ENCODE data around the gene DNAJC3.
A peak's percentile ranks its signal among the peaks of the same experiment; 100 is the strongest.
"Not testable (repeated sequence)": the region's sequence is repeated elsewhere in the genome, so short reads cannot be mapped to it uniquely, and the experiment has no call there.

The DNAJC3 gene

GRCh38 chr13:95781940-95782339, 105.0 kb downstream of the DNAJC3 start:
- not testable (repeated sequence) for DNase-seq

- DNase-seq, result no peak
These were observed 106.8 kb downstream of the DNAJC3 start for GRCh38 chr13:95783747-95784146.

DNA sequence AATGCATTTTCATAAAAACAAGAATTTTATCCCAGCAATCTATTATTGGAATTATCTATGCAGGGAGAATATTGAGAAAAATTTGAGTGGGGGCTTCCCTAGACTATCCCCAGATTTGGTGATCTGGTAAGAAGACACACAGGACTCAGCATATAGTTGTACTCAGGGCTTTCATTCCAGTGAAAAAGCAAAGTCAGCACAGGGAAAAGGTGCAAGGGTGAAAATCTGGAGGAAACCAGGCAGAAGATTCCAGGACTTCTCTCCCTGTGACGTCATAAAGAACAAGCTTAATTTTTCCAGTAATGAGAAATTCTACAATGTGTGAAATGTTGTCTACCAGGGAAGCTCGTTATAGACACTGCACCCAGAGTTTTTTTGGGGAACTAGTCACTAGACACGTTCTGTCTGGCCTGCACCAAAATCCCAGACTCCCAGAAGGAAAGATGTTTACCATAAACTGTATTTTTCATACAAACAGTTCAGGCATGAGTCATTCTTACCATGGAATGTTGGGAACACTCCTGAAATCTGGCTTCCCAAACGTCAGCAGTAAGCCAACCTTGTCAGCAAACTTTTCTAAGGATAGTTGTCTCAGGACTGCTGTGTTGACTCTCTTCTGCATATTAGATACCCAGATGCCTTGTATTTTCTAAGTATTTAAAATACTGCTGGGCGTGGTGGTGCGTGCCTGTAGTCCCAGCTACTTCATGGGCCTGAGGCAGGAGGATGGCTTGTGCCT, 107.4 kb downstream of the DNAJC3 start:
- DNase-seq, result no peak

DNA sequence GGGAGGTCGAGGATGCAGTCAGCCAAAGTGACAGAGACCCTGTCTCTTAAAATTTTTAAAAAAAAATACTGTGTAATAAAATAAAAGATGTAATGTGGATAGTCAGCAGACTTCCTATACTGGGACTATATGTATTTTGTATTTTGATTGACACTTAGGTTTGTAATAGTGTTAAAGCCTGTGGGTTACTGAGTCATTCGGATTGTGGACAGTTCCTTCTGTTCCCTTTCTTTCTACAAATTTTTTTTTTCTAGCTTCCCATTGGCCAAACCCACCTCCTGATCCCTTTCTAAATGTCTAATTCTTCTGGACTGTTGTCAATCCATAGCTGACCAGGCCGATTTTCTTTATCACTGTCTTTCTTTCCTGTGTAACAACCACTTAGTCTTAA, 108.0 kb downstream of the DNAJC3 start:
- DNase-seq, result peak in 2 of 4 experiments; percentile 13 to 28

GRCh38 chr13:95787356-95788099, 110.6 kb downstream of the DNAJC3 start:
- DNase-seq, result no peak

- no peak for DNase-seq
These were observed 111.1 kb downstream of the DNAJC3 start for GRCh38 chr13:95788100-95788463.

DNA sequence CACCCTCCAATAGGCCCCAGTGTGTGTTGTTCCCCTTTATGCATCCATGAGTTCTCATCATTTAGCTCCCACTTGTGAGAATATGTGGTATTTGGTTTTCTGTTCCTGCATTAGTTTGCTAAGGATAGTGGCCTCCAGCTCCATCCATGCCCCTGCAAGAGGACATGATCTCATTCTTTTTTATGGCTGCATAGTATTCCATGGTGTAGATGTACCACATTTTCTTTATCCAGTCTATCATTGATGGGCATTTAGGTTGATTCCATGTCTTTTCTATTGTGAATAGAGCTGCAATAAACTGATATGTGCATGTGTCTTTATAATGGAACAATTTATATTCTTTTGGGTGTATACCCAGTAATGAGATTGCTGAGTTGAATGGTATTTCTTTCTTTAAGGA, 112.4 kb downstream of the DNAJC3 start:
- DNase-seq, result not testable (repeated sequence)

- DNase-seq, result no peak
These were observed 114.3 kb downstream of the DNAJC3 start for GRCh38 chr13:95791084-95791722.

DNA sequence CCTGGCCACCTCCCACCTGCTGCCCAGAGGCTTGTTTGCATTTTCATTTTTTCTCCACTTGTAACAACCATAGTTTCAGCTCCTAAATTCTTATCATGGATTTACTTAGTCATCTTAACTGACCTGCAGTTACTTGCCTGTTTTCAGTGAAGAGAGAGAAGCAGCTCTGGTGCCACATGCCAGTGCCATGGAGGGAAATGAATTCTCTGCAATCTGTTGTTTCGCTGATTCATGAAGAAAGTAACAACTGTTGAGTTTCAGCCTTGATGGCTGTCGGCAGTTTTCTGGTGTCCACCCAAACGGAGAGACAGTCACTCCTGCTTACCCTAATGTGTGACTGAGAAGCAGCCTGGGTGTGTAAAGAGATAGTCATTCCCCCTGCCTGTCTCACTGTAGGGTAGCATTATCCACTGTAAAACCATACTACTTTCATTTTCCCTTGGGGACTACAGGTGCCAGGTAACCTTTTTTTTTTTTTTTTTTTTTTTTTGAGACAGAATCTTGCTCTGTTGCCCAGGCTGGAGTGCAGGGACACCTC, 116.1 kb downstream of the DNAJC3 start:
- DNase-seq, result no peak

- no peak for DNase-seq
These were observed 116.8 kb downstream of the DNAJC3 start for GRCh38 chr13:95793781-95794180.

DNA sequence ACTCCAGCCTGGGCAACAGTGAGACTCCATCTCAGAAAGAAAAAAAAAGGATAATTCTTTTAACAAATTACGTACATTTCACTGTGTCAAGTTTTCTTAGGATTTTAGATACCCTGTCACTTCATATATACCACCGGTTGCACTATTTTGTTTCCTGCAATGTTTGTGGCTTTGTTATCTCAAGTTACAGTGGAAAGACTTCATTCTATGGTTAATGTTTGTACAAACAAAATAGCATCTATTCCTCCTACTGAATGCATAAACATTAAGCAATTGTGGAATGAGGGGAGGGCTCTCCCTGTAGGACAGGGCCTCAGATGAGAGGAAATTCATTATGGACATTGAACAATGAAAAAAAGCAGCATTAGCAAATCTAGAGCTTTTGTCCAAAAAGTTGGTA, 120.1 kb downstream of the DNAJC3 start:
- DNase-seq, result no peak

DNA sequence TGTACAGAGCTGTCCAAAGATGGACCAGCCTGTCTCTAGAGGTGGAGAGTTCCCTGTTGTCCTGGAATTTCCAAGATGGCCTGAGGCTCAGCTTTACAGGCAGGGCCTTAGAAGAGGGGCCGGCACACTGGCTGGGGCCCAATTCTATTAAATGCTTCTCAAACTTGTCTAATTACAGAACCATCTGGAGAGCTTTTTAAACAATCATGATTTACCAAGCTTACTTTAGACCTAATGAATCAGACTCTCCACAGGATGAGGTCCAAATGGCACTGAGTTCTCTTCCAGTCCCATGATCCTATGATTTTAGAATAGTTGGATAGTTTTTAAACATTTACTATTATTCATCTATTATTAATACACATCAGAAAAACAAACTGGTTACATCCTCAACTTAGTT, 123.5 kb downstream of the DNAJC3 start:
- DNase-seq, result no peak

DNA sequence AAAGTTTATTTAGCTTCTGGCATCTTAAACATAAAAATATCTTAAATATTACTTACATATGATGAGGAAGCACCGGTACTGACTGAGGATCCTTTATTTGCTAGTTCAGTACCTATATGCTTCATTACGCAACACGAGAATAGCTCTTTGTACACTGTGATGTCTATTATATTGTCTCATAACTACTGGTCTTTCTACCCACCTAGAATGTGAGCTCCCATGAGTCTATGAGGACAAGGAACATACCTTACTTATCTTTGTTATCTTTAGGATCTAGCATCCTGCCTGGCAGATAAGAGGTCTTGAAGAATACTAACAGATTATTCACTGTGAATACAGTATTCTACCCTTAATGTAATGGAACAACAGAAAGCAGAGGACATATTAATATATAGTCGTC, 124.9 kb downstream of the DNAJC3 start:
- no peak for DNase-seq

DNA sequence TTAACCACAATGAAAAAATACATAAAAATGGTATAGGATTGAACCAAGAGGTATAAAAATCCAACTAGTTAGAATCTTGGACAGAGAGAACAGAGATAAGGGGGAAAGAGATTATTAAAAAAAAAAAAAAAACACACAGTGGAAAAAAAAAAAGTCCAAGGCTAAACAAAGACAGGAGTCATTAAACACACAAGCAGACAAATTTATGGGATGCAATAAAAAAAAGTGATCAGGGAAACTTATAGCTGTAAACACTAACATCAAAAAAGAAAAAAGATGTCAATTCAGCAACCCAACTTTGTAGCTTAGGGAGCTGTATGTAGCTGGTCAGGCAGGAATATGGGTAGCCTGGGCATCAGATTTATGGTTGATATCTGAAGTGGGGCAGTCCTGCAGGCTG, 129.0 kb downstream of the DNAJC3 start:
- no peak for DNase-seq

DNA sequence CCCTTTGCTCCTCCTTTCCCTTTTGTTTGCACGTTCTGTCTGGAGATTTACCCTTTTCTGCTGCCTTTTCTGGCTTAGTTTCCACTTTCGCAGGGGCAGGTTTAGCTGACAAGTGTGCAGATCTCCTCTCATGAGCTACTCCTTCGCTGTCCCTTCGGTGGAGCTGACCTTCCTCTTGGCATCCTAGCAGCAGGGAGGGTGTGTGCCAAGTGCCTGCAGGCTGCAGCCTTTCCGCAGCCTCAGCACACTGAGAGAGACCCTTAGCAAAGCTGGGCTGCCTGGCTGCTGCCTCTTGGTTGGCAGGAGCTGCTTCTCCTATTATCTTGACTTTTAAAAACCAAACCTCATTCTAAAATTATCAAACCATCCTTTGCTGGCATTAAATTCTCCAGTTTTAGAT, 132.5 kb downstream of the DNAJC3 start:
- no peak for DNase-seq

GRCh38 chr13:95813139-95813538, 136.2 kb downstream of the DNAJC3 start:
- no peak for DNase-seq

GRCh38 chr13:95814495-95814894, 137.6 kb downstream of the DNAJC3 start:
- no peak for DNase-seq

- DNase-seq, result no peak
These were observed 145.4 kb downstream of the DNAJC3 start for GRCh38 chr13:95822303-95822702.

DNA sequence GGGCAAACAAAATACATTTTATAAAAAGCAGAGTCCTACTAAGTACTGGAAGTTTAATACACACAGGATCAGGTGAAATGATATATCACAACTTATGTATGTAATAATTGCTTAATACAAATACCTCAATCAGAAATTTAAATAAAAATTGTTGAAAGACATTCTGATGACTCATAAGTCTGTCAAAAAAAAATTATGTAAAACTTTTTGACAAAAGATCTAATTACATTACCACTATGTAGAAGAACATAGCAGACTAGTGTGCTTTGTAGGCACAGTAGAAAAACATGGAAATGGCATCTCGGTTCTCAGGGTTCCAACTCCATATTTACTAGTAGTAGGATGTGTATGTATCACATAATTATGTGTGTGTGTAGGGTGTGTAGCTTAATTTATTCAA, 156.2 kb downstream of the DNAJC3 start:
- no peak for DNase-seq

- peak in 3 of 4 experiments; percentile 3 to 24 (median 12) for DNase-seq
These were observed 156.8 kb downstream of the DNAJC3 start for GRCh38 chr13:95833719-95834118.

DNA sequence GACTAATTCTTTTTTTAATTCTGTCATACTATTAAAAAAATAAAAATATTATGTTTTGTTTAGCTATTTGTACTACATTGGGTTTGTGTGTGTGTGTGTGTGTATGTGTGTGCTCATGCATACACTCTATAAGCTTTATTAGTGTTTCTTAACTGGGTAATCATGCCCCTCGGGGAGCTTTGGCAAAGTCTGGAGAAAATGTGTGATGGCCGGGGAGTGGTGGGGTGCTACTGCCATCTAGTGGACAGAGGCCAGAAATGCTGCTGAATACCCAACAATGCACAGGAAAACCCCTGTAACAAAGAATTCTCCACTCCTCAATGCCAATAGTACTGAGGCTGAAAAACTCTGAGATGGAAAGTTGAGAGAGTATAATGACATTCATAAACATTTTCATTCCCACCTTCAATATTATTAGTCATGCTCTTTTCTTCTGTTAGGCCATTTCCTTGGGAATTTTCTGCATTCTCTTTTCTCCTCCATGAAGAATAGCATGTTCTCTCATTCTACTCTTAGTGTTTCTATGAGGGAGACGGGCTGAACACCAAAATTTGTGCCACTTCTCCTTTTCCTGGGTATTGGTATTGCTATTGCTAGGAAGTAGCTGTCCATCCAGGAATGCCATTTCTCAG, 157.3 kb downstream of the DNAJC3 start:
- DNase-seq, result peak; percentile 68 to 79 (median 73)

DNA sequence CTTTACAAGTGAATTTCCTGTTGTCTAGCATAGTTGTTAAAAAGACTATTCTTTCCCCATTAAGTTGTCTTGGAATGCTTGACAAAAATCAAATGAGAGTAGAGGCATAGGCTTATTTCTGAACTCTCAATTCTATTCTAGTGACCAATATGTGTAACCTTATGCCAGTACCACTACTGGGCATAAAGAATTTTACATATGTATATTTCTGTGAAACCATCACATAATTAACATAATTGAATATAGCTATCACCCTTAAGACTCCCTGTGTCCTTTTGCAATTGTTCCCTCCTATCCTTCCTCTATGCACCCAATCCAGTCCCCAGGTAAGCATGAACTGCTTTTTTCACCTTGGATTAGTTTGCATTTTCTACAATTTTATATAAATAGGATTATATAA, 165.0 kb downstream of the DNAJC3 start:
- DNase-seq, result no peak

- no peak for DNase-seq
These were observed 166.0 kb downstream of the DNAJC3 start for GRCh38 chr13:95842898-95843297.
